CD14-positive monocyte (primary cell): ENCODE measurements around the gene CPN1. TPM values are rescaled to one million over a fixed set of nuclear protein-coding genes. Genes with fewer than 3 reads are reported as not detected.

Experiments
- DNase-seq, 3 donors: peaks; one replicate each; pipeline ENCODE4 v3.0.0-alpha.2; 2011 to 2022
- H2AFZ ChIP-seq: 2 replicates; pipeline ENCODE4 v1.6.0; 2012; ENCODE audit warnings: mild to moderate bottlenecking, low read depth, low read length, inconsistent platforms; ENCODE audit not compliant: insufficient read depth, poor library complexity, severe bottlenecking
- H3K27ac ChIP-seq, 2 donors: 1 replicate in 1 of 2; 2 replicates in 1 of 2; pipeline ENCODE4 v1.5.1; 2012 to 2013; ENCODE audit warnings: low read length in 2 of 2, control low read depth in 1 of 2, inconsistent platforms in 1 of 2, low read depth in 1 of 2, mild to moderate bottlenecking in 1 of 2
- H3K27me3 ChIP-seq, 2 donors: one replicate each; pipeline versions ENCODE4 v1.6.0 to v1.6.1; 2011 to 2013; ENCODE audit warnings: low read length in 2 of 2; ENCODE audit not compliant: control insufficient read depth in 2 of 2, insufficient read depth in 2 of 2
- H3K36me3 ChIP-seq, 2 donors: replicated peaks in 1 of 2; 1 replicate in 1 of 2; 2 replicates in 1 of 2; pipeline versions ENCODE4 v1.5.1 to v1.6.1; 2012 to 2013; ENCODE audit warnings: low read length in 2 of 2, control low read depth in 1 of 2, inconsistent platforms in 1 of 2, mild to moderate bottlenecking in 1 of 2; ENCODE audit not compliant: insufficient read depth in 2 of 2, control insufficient read depth in 1 of 2
- H3K4me1 ChIP-seq, 2 donors: 1 replicate in 1 of 2; 2 replicates in 1 of 2; pipeline versions ENCODE4 v1.5.1 to v1.6.1; 2012 to 2013; ENCODE audit warnings: low read length in 2 of 2, control low read depth in 1 of 2, inconsistent platforms in 1 of 2, mild to moderate bottlenecking in 1 of 2, moderate library complexity in 1 of 2; ENCODE audit not compliant: insufficient read depth in 2 of 2, control insufficient read depth in 1 of 2
- H3K4me2 ChIP-seq: replicated peaks from 2 replicates; pipeline ENCODE3; 2012; ENCODE audit warnings: low read length, moderate library complexity, mild to moderate bottlenecking; ENCODE audit not compliant: poor library complexity, severe bottlenecking; ENCODE audit errors: extremely low read depth
- H3K4me3 ChIP-seq, 3 experiments: fragments of 200-600 bp in 1 of 3; sonication (generic) in 1 of 3; replicated peaks in 1 of 3; 1 replicate in 2 of 3; 2 replicates in 1 of 3; pipeline ENCODE4 v1.5.1; 2011 to 2013; ENCODE audit warnings: low read length in 3 of 3, mild to moderate bottlenecking in 3 of 3, control low read depth in 2 of 3, low read depth in 2 of 3, inconsistent platforms in 1 of 3, moderate library complexity in 1 of 3
- H3K79me2 ChIP-seq: 2 replicates; pipeline ENCODE4 v1.6.0; 2012; ENCODE audit warnings: mild to moderate bottlenecking, control low read depth, inconsistent platforms, low read length, moderate library complexity; ENCODE audit not compliant: insufficient read depth
- H3K9ac ChIP-seq: 2 replicates; pipeline ENCODE4 v1.6.0; 2017; ENCODE audit warnings: low read length, mild to moderate bottlenecking; ENCODE audit not compliant: insufficient read depth, poor library complexity, severe bottlenecking
- H3K9me3 ChIP-seq, 2 donors: replicated peaks in 1 of 2; 1 replicate in 1 of 2; 2 replicates in 1 of 2; pipeline versions ENCODE4 v1.5.1 to v1.6.1; 2012 to 2013; ENCODE audit warnings: low read length in 2 of 2, control low read depth in 1 of 2; ENCODE audit not compliant: control insufficient read depth in 1 of 2, insufficient read depth in 1 of 2
- H4K20me1 ChIP-seq: 2 replicates; pipeline ENCODE4 v1.6.0; 2012; ENCODE audit warnings: mild to moderate bottlenecking, low read length, control low read depth, moderate library complexity; ENCODE audit not compliant: insufficient read depth
- H3K27ac Mint-ChIP-seq, 7 donors: one replicate each; pipeline ENCODE4 v1.8.0; 2020; ENCODE audit warnings: mild to moderate bottlenecking in 7 of 7, mixed read lengths in 7 of 7, moderate library complexity in 6 of 7, inconsistent platforms in 2 of 7
- H3K27me3 Mint-ChIP-seq, 3 donors: one replicate each; pipeline ENCODE4 v1.8.0; 2021 to 2022; ENCODE audit warnings: low read depth in 3 of 3, mild to moderate bottlenecking in 3 of 3, mixed read lengths in 3 of 3, moderate library complexity in 3 of 3, inconsistent platforms in 1 of 3
- H3K36me3 Mint-ChIP-seq, 2 donors: one replicate each; pipeline ENCODE4 v1.8.0; 2020; ENCODE audit warnings: mixed read lengths in 2 of 2, inconsistent platforms in 1 of 2, mild to moderate bottlenecking in 1 of 2
- H3K4me1 Mint-ChIP-seq: one replicate; pipeline ENCODE4 v1.8.0; 2020; ENCODE audit warnings: mild to moderate bottlenecking, mixed read lengths
- H3K4me3 Mint-ChIP-seq, 2 donors: one replicate each; pipeline ENCODE4 v1.8.0; 2020; ENCODE audit warnings: mild to moderate bottlenecking in 2 of 2, mixed read lengths in 2 of 2, moderate library complexity in 1 of 2
- H3K9me3 Mint-ChIP-seq, 7 donors: one replicate each; pipeline ENCODE4 v1.8.0; 2020 to 2022; ENCODE audit warnings: mixed read lengths in 7 of 7, mild to moderate bottlenecking in 6 of 7, moderate library complexity in 6 of 7, inconsistent platforms in 2 of 7
- CTCF ChIP-seq: fragments of 200-600 bp; IDR thresholded peaks from one replicate; pipeline ENCODE4 v1.8.0; 2022; ENCODE audit warnings: antibody characterized with exemption, mild to moderate bottlenecking
- WGBS: methylation state at CpG from one replicate; pipeline ENCODE4 v1.1.5; 2013; ENCODE audit warnings: missing lambda C conversion rate; ENCODE audit not compliant: insufficient coverage; 5-methylcytosine and 5-hydroxymethylcytosine counted together
- intact Hi-C, 2 donors: fragments of 100-400 bp; cut with micrococcal nuclease; formaldehyde crosslinking; loops; one replicate each; pipeline versions ENCODE4 v1.15.0 to v1.15.1; 2023
- polyA plus RNA-seq, 3 donors: library from polyadenylated mRNA; depleted of rRNA in 1 of 3; unstranded in 2 of 3; stranded (reverse) in 1 of 3; fragments of 300-500 nt in 2 of 3; fragments of >200 nt in 1 of 3; fragmentation: Illumina TruSeq in 2 of 3; gene quantifications; 1 replicate in 2 of 3; 2 replicates in 1 of 3; pipeline ENCODE4 v1.2.3, GENCODE V29; 2012 to 2021

The CPN1 gene
- polyA plus RNA-seq, 3 donors: not detected

DNA sequence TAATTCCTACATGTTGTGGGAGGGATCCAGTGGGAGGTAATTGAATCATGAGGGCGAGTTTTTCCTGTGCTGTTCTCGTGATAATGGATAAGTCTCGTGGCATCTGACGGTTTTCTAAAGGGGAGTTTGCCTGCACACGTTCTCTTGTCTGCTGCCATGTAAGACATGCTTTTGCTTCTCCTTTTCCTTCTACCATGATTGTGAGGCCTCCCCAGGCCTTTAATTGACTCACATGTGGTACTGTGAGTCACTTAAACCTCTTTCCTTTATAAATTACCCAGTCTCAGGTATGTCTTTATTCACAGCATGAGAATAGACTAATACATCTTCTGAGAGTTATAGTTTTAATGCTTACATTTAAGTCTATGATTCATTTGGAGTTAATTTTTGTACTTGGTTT lies 22.6 kb upstream of the CPN1 start:
- Histone ChIP-seq H3K9ac (no peak overlapping the region), H2AFZ (no peak overlapping the region), H4K20me1 (no peaks in the 10 kb centered on the region), H3K4me2 (no peak overlapping the region), H3K27ac (no peak overlapping the region), H3K4me3 (no peak overlapping the region), H3K27me3 (no peaks in the 10 kb centered on the region), H3K9me3 (no peaks in the 10 kb centered on the region), H3K36me3 (no peaks in the 10 kb centered on the region), H3K79me2 (no peaks in the 10 kb centered on the region), H3K4me1 (no peaks in the 10 kb centered on the region)
- no peak overlapping the region for H3K27ac Mint-ChIP-seq
- WGBS: no CpG with 5 or more reads among the region's 5 CpGs
- DNase-seq: no peak
- peaks cover 5% of the 10 kb centered on the region for H3K4me1 Mint-ChIP-seq
- peaks cover 0 to 7% (median 2%) of the 10 kb centered on the region in 7 donors for H3K9me3 Mint-ChIP-seq
- H3K4me3 Mint-ChIP-seq: no peak overlapping the region
- H3K27me3 Mint-ChIP-seq: peaks cover 5 to 7% (median 5%) of the 10 kb centered on the region in 3 donors
- intact Hi-C loops: no loop called here
- H3K36me3 Mint-ChIP-seq: no peaks in the 10 kb centered on the region
- no peak for TF ChIP-seq CTCF

- no peaks in the 10 kb centered on the region for H4K20me1 ChIP-seq
- no peak overlapping the region for H3K4me3 Mint-ChIP-seq
- DNase-seq: no peak
- no peaks in the 10 kb centered on the region for H3K27me3 ChIP-seq
- no peaks in the 10 kb centered on the region for H3K36me3 Mint-ChIP-seq
- H3K4me1 ChIP-seq: no peaks in the 10 kb centered on the region
- H3K9ac ChIP-seq: no peak overlapping the region
- WGBS: no CpG with 5 or more reads among the region's 5 CpGs
- H3K4me2 ChIP-seq: no peak overlapping the region
- H3K27ac Mint-ChIP-seq: no peak overlapping the region
- no peaks in the 10 kb centered on the region for H3K36me3 ChIP-seq
- peaks cover 5% of the 10 kb centered on the region for H3K4me1 Mint-ChIP-seq
- no peaks in the 10 kb centered on the region for H3K9me3 ChIP-seq
- no peak overlapping the region for H3K27ac ChIP-seq
- TF ChIP-seq CTCF: no peak
- no peaks in the 10 kb centered on the region for H3K79me2 ChIP-seq
- H3K4me3 ChIP-seq: no peak overlapping the region
- intact Hi-C loops: no loop called here
- no peak overlapping the region for H2AFZ ChIP-seq
- peaks cover 0 to 10% (median 2%) of the 10 kb centered on the region in 7 donors for H3K9me3 Mint-ChIP-seq
- peaks cover 4 to 5% (median 4%) of the 10 kb centered on the region in 3 donors for H3K27me3 Mint-ChIP-seq
Observed at GRCh38 chr10:100103581-100103980, 21.9 kb upstream of the CPN1 start.
